B cell (primary cell): Measurements from ENCODE around the gene POLK.

ENCODE experiments used
- EZH2 ChIP-seq: IDR thresholded peaks from 2 replicates; pipeline ENCODE4 v1.6.1; 2012; ENCODE audit warnings: borderline replicate concordance, low read depth, mild to moderate bottlenecking, moderate library complexity, low read length; ENCODE audit not compliant: insufficient read depth, poor library complexity, severe bottlenecking
- TF ChIP-seq, protein P1 (sequence below): fragments of 200-600 bp; IDR thresholded peaks from one replicate; pipeline ENCODE4 v1.8.0; 2022; ENCODE audit warnings: antibody characterized with exemption, mild to moderate bottlenecking

GRCh38 chr5:75513841-75514240 lies 2.1 kb downstream of the POLK start:
- no peak for TF ChIP-seq EZH2
- TF ChIP-seq, protein P1, sequence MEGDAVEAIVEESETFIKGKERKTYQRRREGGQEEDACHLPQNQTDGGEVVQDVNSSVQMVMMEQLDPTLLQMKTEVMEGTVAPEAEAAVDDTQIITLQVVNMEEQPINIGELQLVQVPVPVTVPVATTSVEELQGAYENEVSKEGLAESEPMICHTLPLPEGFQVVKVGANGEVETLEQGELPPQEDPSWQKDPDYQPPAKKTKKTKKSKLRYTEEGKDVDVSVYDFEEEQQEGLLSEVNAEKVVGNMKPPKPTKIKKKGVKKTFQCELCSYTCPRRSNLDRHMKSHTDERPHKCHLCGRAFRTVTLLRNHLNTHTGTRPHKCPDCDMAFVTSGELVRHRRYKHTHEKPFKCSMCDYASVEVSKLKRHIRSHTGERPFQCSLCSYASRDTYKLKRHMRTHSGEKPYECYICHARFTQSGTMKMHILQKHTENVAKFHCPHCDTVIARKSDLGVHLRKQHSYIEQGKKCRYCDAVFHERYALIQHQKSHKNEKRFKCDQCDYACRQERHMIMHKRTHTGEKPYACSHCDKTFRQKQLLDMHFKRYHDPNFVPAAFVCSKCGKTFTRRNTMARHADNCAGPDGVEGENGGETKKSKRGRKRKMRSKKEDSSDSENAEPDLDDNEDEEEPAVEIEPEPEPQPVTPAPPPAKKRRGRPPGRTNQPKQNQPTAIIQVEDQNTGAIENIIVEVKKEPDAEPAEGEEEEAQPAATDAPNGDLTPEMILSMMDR = no peak
